Activated CD4-positive, CD25-positive, alpha-beta regulatory T cell treated with anti-CD3 and anti-CD28 coated beads, Interleukin-2, amount 50 U/mL, for 16 hours (primary cell): ENCODE results near the gene DGLUCY.
"Not testable (repeated sequence)": the region's sequence is repeated elsewhere in the genome, so short reads cannot be mapped to it uniquely, and the experiment has no call there.

Source experiments
- DNase-seq: peaks from one replicate; pipeline ENCODE4 v3.0.0-alpha.2; 2020; ENCODE audit warnings: low read depth, low spot score

DGLUCY gene

DNA sequence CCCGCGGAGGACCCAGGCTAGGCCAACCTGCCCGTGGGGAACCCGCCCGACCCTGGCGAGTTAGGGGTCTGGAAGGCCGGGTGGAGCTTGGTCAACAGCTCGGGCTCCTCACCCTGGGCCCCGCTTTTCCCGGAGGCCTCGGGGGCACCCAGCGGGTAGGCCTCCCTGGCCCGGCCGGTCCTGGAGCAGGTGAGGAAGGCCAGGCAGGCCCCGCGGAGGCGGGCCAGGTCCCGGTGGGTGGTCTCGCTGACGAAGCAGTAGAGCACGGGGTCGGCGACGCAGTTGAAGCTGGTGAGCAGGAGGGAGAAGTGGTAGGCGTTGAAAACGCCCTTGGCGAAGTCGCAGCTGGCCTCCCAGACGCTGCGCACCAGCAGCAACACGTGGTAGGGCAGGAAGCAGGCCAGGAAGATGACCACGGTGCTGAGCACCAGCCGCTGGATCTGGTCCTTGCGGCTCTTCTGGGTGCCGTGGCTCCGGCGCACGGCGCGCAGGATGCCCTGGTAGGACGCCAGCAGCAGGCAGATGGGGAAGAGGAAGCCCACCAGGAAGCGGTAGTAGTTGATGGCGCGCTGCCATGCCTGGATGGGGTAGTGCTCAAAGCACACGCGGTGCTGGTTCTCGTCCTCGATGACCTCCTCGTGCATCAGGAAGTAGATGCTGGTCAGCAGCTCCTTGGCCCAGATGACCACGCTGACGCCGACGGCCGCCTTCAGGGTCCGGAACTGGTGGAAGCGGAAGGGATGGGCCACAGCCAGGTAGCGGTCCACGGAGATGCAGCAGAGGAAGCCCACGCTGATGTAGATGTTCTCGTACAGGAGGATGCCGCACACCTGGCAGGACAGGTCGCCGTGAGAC, 120.3 kb downstream of the DGLUCY start:
- no peak for DNase-seq

DNA sequence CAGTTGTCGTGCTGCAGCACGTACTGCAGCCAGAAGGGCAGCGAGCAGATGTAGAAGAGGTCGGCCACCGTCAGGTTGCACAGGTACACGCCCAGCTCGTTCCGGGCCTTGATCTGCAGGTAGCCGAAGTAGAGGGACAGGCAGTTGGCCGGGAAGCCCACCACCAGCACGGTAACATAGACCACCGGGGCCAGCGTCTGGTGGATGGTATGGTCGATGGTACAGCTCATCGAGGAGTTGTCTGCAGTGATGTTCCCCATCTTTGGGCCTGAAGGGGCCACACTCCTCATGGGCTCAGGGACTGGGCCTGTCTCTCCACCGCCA, 120.9 kb downstream of the DGLUCY start:
- no peak for DNase-seq

DNA sequence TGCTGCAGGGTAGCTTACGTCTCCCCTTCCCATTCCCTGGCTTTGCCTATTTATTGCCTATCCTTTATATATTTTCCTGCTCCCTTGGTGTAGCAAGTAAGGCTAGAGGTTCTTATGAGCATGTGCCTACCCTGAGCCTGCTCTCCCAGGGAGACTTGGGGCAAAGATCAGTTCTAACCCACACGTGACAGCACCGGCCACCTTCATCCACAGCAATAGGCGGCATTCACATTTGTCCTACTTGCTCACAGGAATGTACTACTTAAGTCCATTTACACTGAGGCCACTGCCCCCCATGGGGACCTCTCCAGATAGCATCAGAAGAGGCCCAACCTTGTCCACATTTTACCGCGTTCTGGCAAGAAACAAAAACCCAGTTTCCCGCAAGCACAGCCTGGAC, 122.0 kb downstream of the DGLUCY start:
- no peak for DNase-seq

DNA sequence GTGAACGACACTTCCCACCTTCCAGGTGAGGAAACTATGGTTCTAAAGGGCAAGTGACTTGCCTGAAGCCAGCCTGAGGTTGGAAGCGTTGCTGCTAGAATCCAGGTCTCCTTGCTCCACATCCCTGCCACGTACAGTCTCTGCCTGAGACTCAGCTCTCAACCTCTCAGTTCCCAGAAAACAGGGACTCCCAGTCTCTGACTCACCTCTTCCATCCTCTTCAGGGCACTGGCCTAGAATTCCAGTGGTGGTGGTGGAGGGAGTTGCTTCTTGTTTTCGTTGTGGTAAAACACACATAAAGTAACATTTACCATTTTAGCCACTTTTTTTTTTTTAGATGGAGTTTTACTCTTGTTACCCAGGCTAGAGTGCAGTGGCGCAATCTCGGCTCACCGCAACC, 123.3 kb downstream of the DGLUCY start:
- DNase-seq = no peak

DNA sequence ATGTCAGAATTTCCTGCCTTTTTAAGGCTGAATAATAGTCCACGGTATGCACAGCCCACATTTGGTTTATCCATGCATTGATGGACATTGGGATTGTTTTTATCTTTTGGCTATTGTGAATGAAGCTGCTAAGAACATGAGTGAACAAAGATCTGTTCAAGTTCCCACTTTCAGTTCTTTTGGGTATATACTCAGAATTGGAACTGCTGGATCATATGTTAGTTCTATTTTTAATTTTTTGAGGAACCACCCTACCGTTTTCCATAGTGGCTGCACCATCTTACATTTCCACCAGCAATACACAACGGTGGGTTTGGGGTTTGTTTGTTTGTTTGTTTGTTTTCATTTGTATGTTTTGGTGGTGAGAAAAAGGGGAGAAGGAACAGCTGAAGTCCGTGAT, 124.2 kb downstream of the DGLUCY start:
- no peak for DNase-seq

DNA sequence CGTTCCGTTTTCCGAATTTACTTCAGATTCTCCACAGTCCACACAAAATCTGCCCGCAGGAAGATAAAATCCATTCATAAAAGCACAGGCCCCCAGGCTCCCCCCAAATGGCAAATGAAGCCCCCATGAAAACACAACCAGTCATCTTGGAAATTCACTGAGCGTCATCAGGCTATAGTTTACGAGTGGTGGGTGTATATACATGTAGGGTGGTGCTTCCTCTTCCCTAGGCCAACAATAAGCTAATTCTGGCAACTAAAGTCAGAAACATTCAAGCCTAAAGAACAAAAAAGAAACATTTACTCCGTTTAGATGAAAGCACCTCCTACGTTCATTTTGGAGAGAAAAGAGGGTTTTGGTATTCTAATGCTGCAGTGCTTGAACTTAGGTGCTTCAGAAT, 124.8 kb downstream of the DGLUCY start:
- no peak for DNase-seq

DNA sequence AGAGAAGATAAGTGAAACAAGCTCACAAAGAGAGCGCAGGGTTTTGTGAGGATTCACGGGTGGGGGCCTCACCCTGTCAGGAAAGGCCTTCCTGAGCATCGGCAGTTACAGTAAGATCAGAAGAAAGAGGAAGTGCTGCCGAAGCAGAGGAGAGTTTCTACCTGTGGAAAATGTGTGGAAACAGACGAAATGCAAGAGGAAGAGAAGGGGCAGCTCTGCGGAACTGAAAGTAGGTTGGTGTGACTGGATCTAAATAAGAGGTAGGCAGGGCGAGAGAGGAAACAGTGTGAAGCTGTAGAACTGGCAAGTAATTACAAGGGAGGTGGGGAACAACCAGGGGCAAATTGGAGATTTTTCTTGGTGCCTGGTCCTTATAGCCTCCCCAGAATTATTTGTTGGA, 128.0 kb downstream of the DGLUCY start:
- no peak for DNase-seq

DNA sequence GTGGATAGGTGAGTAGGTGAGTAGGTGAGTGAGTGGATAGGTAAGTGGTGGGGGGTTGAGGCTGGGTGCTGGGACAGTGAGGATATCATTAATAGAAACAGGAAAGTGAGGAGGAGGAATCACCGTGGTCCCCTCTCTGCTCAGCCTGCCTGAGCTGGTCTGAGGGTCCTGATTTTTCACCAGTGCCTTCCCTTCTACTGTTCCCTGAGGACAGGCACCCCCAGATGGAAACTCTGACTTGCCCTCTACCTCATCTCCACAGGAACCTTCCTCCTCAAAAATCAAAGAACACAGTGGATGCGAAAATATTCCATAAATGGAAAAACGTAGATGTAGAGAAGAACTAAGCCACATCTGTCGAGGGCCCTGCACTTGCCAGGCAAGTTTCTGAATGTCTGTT, 128.8 kb downstream of the DGLUCY start:
- DNase-seq = no peak

DNA sequence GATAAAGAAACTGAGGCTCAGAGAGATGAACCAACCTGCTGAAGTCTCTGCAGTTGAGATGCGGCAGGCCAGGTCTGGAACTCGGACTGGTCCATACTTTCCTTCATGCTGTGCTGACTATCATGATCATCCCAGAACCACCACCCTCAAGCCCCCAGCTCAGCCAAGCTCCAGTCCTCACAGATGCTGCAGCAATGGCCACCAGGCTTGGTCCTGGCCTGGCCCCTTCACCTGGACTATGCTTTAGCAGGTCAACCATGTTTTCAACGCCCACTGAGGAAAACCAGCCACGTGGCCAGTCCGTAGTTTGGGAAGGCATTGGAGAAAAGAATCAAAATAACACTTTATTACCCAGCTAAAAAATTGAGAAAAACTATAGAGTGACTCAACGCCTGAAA, 129.2 kb downstream of the DGLUCY start:
- no peak for DNase-seq

DNA sequence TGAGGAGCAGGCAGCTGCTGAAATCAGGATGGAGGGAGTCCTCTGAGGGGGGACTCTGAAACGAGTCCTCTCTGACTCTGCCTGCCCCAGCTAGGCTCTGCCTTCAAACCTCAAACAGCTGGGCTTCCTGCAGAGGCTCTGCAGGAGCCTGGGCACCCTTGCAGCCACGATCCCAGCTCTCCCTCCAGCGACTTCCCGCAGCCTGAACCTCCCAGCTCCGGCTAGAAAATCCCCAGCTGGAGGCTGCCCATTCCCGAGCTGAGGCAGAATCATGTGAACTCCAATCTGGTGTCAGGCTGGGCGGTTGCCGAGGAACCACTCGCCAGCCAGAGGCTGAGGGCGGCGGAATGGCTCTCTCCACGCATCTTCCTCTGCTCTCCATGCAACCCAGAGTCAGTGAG, 130.6 kb downstream of the DGLUCY start, which contains the start of gene GPR68:
Gene GPR68 (minus strand): TSS at position 204 of the 401 bp plus-strand sequence. CDS start 9,654 bp downstream, outside the sequence.
- no peak for DNase-seq

DNA sequence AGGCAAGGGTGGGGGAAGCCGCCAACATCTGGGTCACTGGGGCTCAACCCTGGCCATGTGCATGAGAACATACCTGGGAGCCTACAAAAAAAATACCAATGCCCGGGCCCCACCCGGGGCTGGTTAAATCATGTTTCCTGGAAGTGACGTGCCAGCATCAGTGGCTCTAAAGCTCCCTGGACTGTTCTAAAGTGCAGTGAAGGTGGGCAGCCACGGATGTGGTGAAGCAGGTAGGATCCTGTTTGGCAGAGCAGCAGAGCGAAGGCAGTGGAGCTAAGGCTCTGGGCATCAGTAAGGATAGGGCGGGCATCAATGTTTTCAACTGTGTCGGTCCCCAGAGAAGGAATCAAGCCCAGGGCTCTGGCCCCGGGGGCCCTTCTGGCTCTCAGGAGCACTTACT, 131.2 kb downstream of the DGLUCY start:
- DNase-seq = peak; percentile 60

DNA sequence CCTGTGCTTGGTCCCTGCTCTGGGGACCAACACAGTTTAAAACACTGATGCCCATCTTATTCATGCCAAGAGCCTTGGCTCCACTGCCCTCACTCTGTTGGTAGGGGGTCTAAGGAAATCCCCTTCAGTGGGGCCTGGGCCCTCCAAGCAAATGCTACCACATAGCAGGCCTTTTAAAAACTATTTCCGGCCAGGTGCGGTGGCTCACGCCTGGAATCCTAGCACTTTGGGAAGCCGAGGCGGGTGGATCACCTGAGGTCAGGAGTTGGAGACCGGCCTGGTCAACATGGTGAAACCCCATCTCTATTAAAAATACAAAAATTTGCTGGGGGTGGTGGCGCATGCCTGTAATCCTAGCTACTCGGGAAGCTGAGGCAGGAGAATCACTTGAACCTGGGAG, 131.7 kb downstream of the DGLUCY start:
- DNase-seq = not testable (repeated sequence)

DNA sequence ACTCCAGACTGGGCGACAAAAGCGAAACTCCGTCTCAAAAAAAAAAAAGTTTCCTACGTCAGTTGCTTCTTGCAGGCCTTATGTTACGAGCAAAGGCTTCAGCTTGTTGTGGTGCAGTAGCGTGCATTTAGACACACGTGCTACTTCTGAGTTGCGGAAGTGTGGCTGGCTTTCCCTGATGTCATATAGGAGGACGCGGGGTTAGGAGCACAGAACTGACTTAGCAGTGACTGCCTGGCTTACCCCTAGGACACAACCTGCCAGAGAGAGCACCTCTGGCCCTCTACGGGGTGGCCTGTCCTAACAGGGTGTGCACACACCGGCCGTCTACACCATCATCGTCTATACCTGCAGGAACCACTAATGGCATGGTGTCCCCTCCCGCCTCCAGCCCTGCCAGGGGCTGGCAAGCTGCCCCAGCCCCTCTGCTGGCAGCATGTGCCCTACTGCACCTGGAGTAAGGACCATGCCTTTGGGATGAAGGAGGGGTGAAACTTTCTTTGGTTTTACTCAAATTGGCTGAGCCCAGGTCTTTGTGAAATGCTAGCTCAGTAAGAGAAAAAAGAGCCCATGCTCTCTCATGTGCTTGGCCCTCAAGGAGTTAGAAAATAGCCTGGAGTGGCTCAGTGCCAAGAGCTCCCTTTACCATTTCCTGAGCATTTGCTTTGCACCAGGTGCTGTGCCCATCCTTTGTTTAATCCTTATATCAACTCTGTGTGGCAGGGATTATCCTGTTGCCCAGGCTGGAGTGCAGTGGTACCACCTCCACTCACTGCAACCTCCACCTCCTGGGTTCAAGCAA, 132.4 kb downstream of the DGLUCY start:
- DNase-seq = peak; percentile 69

DNA sequence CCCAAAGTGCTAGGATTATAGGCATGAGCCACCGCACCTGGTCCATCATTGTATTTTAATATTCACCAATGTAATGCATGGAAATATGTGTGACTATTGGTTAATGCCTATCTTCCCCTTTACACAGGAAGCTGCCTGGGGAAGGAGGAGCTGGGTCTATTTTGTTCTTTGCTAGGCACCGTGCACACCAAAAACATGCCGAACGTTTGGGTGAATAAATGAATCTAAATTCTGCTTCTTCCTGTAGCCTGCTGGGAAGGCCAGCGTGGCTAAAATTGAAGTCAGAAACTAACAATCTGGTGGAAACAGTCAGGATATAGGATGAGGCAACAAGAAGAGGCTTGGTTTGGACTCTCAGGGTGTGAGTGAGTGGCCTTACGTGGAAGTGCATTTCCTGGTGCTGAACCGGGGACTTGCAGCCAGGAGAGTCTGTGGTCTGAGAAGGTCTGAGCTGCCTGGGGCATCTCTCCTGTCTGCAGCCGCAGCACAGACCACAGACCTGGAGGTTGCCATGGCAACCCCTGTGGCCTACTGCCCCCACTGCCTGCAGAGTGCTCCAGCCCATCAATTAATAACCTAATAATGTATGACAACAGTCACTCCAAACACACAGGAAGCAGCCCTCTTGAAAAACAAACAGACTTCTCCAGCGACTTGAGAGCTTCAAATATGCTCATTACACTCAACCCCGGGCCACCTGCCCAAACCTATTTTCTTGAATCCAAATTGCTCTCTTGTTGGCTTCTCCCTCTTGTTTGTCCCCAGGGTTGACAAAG, 136.2 kb downstream of the DGLUCY start:
- no peak for DNase-seq

DNA sequence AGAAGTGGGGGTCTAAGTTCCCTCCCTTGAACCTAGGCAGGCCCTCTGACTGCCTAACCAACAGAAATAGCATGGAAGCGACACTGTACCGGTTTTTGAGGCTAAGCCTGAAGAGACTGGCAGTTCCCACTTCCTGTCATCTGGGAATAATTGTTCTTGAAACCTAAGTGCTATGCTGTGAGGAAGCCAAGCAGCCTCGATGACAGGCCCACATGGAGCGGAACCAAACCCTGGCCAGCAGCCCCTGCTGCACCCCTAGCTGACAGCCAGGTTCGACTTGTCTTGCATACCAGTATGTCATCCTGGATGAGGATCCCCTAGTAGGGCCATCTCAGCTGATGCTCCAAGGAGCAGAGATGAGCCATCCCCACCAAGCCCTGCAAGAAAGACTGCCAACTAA, 137.0 kb downstream of the DGLUCY start:
- DNase-seq = no peak

DNA sequence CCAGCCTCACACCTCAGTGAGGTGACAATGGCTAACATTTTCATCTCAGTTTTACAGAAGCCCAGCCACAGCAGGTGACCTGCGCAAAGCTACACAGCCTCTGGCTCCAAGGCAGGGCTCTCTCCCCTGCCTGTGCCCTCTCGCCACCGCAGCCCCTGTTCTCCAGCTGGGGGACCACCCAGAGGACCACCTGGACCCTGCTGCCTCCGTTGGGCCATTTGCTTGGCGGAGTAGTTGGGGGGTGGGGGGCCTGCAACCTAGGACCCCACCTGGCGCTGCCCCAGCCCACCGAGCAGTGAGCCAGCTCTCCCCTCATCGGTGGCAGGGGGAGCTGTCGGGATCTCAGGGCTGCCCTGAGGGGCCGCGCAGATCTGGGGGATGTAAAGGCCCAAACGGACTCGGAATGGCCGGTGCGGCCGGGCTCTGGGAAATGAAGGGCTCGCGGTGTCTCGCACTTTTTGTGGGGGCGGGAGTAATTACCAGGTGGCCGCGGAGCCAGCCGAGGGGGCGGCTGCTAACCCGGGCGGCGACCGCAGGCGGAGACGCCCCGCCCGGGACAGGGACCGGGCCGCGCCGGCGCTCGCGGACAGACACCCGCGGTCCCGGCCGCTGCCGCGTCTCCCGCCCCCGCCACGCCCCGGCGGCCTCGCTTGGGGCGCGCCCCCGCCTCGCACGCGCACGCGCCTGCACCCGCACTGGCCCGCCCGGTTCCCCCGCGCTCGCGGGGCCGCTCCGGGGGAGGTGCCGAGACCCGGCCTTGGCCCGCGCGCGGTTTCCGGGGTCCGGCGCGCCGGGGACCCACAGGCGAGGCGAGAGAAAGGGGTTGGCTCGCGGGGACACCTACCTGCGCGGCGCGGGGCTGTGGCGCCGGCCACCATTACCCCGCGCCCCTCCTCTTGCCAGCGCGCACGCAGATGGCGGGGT, 139.3 kb downstream of the DGLUCY start:
- no peak for DNase-seq

DNA sequence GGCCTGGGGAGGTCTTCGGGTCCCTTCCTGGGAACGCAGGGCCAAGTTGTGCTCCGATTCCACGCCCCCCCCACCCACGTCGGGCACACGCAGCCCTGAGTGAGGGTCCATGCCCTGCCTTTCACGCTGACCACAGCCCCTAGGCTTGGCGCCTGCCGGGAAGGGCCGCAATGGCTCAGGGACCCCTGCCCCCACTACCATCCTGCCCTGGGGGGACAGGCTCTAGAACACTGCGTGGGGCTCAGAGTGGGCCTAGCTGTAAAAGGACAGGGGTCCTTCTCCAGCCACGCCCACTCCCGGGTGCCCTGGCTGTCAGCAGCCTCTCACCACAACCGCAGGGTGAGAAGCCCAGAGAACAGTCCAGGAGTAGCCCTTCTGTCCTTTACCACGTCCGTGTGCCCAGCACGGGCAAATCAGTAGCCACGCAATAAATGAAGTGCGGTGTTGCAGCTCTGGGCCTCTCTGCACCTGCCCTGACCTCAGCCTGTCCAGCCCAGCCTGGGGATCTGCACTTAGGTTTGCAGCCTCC, 140.0 kb downstream of the DGLUCY start:
- no peak for DNase-seq

DNA sequence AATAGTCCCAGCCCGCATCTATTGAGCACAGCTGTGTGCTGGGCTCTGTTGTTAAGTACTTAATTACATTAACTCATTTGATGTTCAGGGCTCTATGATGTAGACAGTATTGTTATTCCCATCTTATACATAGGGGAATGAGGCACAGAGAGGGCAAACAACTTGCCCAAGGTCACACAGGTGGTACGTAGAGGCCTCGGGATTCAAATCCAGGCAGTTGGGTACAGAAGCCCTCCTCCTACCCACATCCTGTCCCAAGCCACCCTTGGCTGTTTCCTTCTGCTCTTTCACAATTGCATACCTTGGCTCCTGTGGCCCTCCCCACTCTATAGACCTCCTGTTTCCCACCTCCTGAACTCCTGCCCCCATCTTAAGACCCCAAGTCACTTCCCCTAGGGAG, 140.6 kb downstream of the DGLUCY start:
- DNase-seq = no peak

DNA sequence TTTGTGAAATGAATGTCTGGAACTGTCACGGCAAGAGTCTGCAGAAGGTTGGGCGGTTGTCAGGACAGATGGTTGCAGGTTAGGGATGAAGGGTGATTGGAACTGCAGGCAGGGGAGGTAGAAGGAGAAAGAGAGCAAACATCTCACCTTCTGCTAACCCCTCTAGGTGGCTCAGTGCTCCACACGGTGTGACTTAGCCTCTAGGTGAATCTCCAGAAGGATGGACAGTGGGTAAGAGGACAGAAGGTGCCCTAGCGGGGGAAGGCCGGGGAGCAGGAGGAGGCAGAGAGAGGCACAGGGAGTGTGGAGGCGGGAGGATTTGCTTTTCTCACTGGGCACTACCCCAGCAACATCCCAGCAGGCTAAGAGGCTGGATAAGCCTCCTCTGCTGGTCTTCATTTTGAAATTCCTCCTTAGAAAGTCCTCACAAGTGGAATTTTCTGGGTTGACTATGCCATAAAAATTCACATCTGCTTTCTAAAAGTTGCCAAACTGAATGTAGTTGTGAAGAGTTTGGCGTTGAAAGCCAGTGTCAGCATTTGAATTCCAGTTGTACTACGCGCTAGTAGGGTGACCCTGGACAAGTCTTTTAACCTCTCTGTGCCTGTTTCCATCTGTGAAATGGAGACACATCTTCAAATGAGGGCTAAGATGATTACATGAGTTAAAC, 141.3 kb downstream of the DGLUCY start:
- DNase-seq = no peak

DNA sequence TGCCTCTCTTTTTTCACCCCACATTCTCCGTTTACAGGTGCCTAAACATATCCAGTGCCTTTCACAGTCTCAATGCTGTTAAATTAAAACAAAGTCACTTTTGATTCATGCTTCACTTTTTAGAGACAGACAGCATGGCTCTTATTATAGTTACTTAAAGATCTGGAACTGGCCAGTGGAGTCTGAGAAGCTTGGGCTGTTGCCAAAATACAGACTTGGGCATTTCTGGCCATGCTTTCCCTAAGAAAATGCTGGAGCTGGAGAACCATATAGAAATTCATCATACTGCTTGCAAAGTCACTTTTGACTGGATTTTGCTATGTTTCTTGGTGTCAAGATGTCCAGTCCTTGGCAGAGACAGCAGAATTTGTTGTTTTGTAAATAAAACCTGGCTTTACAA, 142.8 kb downstream of the DGLUCY start:
- no peak for DNase-seq
